Measurements from ENCODE around the gene ATP2C1. TPM values are rescaled to one million over a fixed set of nuclear protein-coding genes. Genes with fewer than 3 reads are reported as not detected.
A peak's percentile ranks its signal among the peaks of the same experiment; 100 is the strongest.

The ATP2C1 gene
- total and polyA plus RNA-seq, 2 donors (not counting 1 experiment from before 2014, with no cell fraction given): 111 to 196 TPM

- no peaks in the 10 kb centered on the region for H3K9me3 ChIP-seq (ENCODE audit: control insufficient read depth, insufficient read depth, low read depth, low read length)
Measured at GRCh38 chr3:131007256-131007655, 113.4 kb downstream of the ATP2C1 start.

GRCh38 chr3:131007782-131008181 is 113.9 kb downstream of the ATP2C1 start:
- Histone ChIP-seq H3K27me3 (ENCODE audit: control insufficient read depth, insufficient read depth, low read length) (no peaks in the 10 kb centered on the region), H3K36me3 (ENCODE audit: control insufficient read depth, insufficient read depth, low read length) (peaks cover 5% of the 10 kb centered on the region), H2AFZ (ENCODE audit: low read length) (no peak overlapping the region), H4K20me1 (ENCODE audit: control insufficient read depth, extremely low read depth, insufficient read depth, low read length) (no peaks in the 10 kb centered on the region), H3K9me3 (ENCODE audit: control insufficient read depth, insufficient read depth, low read depth, low read length) (no peaks in the 10 kb centered on the region), H3K4me1 (ENCODE audit: control insufficient read depth, extremely low read depth, insufficient read depth, low read length) (no peaks in the 10 kb centered on the region), H3K4me3 (replicated peaks in 1 of 4; ENCODE audit: control extremely low read depth in 1 of 4, insufficient read depth in 1 of 4, low read depth in 3 of 4, low read length in 4 of 4) (no peak overlapping the region), H3K4me2 (ENCODE audit: extremely low read depth, insufficient read depth, low read length) (no peak overlapping the region), H3K9ac (ENCODE audit: insufficient read depth, low read length) (no peak overlapping the region), H3K27ac (ENCODE audit: insufficient read depth, low read length) (no peak overlapping the region), H3K79me2 (ENCODE audit: control insufficient read depth, insufficient read depth, low read length) (no peaks in the 10 kb centered on the region)
- no peak for TF ChIP-seq EZH2 (IDR thresholded peaks at IDR 0.05; ENCODE audit: low read length, missing control alignments)
- TF ChIP-seq, protein P1, sequence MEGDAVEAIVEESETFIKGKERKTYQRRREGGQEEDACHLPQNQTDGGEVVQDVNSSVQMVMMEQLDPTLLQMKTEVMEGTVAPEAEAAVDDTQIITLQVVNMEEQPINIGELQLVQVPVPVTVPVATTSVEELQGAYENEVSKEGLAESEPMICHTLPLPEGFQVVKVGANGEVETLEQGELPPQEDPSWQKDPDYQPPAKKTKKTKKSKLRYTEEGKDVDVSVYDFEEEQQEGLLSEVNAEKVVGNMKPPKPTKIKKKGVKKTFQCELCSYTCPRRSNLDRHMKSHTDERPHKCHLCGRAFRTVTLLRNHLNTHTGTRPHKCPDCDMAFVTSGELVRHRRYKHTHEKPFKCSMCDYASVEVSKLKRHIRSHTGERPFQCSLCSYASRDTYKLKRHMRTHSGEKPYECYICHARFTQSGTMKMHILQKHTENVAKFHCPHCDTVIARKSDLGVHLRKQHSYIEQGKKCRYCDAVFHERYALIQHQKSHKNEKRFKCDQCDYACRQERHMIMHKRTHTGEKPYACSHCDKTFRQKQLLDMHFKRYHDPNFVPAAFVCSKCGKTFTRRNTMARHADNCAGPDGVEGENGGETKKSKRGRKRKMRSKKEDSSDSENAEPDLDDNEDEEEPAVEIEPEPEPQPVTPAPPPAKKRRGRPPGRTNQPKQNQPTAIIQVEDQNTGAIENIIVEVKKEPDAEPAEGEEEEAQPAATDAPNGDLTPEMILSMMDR (conservative IDR thresholded peaks at IDR 0.05 in 1 of 2, IDR thresholded peaks at IDR 0.05 in 1 of 2; ENCODE audit: low read depth in 1 of 2, low read length in 2 of 2): no peak
- peak in 1 of 2 donors; percentile 29 for DNase-seq (ENCODE audit: low read depth in 2 of 2)

More at GRCh38 chr3:131007256-131007655, 113.4 kb downstream of the ATP2C1 start:
- H3K27me3 ChIP-seq (ENCODE audit: control insufficient read depth, insufficient read depth, low read length): no peaks in the 10 kb centered on the region
- H4K20me1 ChIP-seq (ENCODE audit: control insufficient read depth, extremely low read depth, insufficient read depth, low read length): no peaks in the 10 kb centered on the region
- H2AFZ ChIP-seq (ENCODE audit: low read length): no peak overlapping the region
- H3K4me3 ChIP-seq (replicated peaks in 1 of 4; ENCODE audit: control extremely low read depth in 1 of 4, insufficient read depth in 1 of 4, low read depth in 3 of 4, low read length in 4 of 4): no peak overlapping the region
- TF ChIP-seq, protein P1 (conservative IDR thresholded peaks at IDR 0.05 in 1 of 2, IDR thresholded peaks at IDR 0.05 in 1 of 2; ENCODE audit: low read depth in 1 of 2, low read length in 2 of 2): no peak
- H3K4me1 ChIP-seq (ENCODE audit: control insufficient read depth, extremely low read depth, insufficient read depth, low read length): no peaks in the 10 kb centered on the region
- peak in 1 of 2 donors; percentile 30 for DNase-seq (ENCODE audit: low read depth in 2 of 2)
- H3K27ac ChIP-seq (ENCODE audit: insufficient read depth, low read length): no peak overlapping the region
- H3K36me3 ChIP-seq (ENCODE audit: control insufficient read depth, insufficient read depth, low read length): peaks cover 4% of the 10 kb centered on the region
- H3K79me2 ChIP-seq (ENCODE audit: control insufficient read depth, insufficient read depth, low read length): no peaks in the 10 kb centered on the region
- no peak overlapping the region for H3K4me2 ChIP-seq (ENCODE audit: extremely low read depth, insufficient read depth, low read length)
- no peak overlapping the region for H3K9ac ChIP-seq (ENCODE audit: insufficient read depth, low read length)

DNA sequence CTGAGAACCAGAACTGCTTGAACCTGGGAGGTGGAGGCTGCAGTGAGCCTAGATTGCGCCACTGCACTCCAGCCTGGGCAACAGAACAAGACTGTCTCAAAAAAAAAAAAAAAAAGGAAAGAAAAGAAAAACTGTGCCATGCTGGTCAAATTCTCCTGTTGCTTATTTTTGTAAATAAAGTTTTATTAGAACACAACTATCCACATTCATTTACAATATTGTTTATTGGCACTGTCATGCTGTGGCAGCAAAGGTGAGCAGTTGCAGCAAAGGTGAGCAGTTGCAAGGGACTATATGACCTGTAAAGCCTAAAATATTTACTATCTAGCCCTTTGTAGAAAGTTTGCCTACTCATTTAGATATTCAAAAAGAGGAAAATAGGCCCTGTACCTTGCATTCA is 114.4 kb downstream of the ATP2C1 start:
- peaks cover 8% of the 10 kb centered on the region for H3K36me3 ChIP-seq (ENCODE audit: control insufficient read depth, insufficient read depth, low read length)
- H3K9ac ChIP-seq (ENCODE audit: insufficient read depth, low read length): no peak overlapping the region
- no peaks in the 10 kb centered on the region for H3K27me3 ChIP-seq (ENCODE audit: control insufficient read depth, insufficient read depth, low read length)
- no peak overlapping the region for H3K4me2 ChIP-seq (ENCODE audit: extremely low read depth, insufficient read depth, low read length)
- no peak overlapping the region for H2AFZ ChIP-seq (ENCODE audit: low read length)
- H4K20me1 ChIP-seq (ENCODE audit: control insufficient read depth, extremely low read depth, insufficient read depth, low read length): no peaks in the 10 kb centered on the region
- H3K4me1 ChIP-seq (ENCODE audit: control insufficient read depth, extremely low read depth, insufficient read depth, low read length): no peaks in the 10 kb centered on the region
- no peak overlapping the region for H3K4me3 ChIP-seq (replicated peaks in 1 of 4; ENCODE audit: control extremely low read depth in 1 of 4, insufficient read depth in 1 of 4, low read depth in 3 of 4, low read length in 4 of 4)
- no peak for TF ChIP-seq EZH2 (IDR thresholded peaks at IDR 0.05; ENCODE audit: low read length, missing control alignments)
- TF ChIP-seq, protein P1 (conservative IDR thresholded peaks at IDR 0.05 in 1 of 2, IDR thresholded peaks at IDR 0.05 in 1 of 2; ENCODE audit: low read depth in 1 of 2, low read length in 2 of 2): no peak
- H3K9me3 ChIP-seq (ENCODE audit: control insufficient read depth, insufficient read depth, low read depth, low read length): no peaks in the 10 kb centered on the region
- no peak for DNase-seq (ENCODE audit: low read depth in 2 of 2)
- no peak overlapping the region for H3K27ac ChIP-seq (ENCODE audit: insufficient read depth, low read length)
- no peaks in the 10 kb centered on the region for H3K79me2 ChIP-seq (ENCODE audit: control insufficient read depth, insufficient read depth, low read length)
